HepG2 (cell line): ENCODE results near the gene ARL8A. TPM values are rescaled to one million over a fixed set of nuclear protein-coding genes. Genes with fewer than 3 reads are reported as not detected.

Experiments
- ATAC-seq: fragments of 200-7000 bp; cut with Tn5 transposase; 3 replicates; pipeline ENCODE4 v1.9.1; 2020; ENCODE audit warnings: mild to moderate bottlenecking, moderate library complexity
- BruUV-seq: library from RNA; stranded (reverse); fragments of 400-500 nt; replicated peaks from 2 replicates; lab custom pipeline; 2021; lab: Mats Ljungman, UMichigan
- CTCF ChIA-PET: fragments of 300-600 bp; formaldehyde crosslinking; extraction: SDS; loops from one replicate; lab custom pipeline; 2021; ENCODE audit warnings: low total read pairs, inconsistent platforms, low intra/inter-chr PET ratio; lab: Yijun Ruan, JAX
- POLR2A ChIA-PET: fragments of 350-600 bp; sonication (Branson Sonifier 250); formaldehyde crosslinking; loops from one replicate; lab custom pipeline; 2020; ENCODE audit warnings: antibody characterized with exemption, inconsistent platforms; lab: Yijun Ruan, JAX
- DNase-seq: peaks from one replicate; pipeline ENCODE4 v3.0.0-alpha.2; 2015; ENCODE audit warnings: low spot score
- FAIRE-seq: peaks from 3 replicates; lab custom pipeline; 2011; peaks lifted over from hg19 to GRCh38; lab: Jason Lieb, UNC
- H2AFZ ChIP-seq: one replicate; pipeline ENCODE4 v1.6.1; 2011; ENCODE audit warnings: low read length, inconsistent platforms
- H3K27ac ChIP-seq: fragments of 300-600 bp; 3 replicates; pipeline ENCODE4 v1.8.0; 2011; ENCODE audit warnings: mixed run types, mild to moderate bottlenecking, mixed read lengths, low read length, inconsistent platforms; ENCODE audit not compliant: insufficient read depth; ENCODE audit errors: extremely low read length
- H3K27me3 ChIP-seq, 2 experiments: fragments of 200-600 bp in 1 of 2; 2 replicates in 1 of 2; 3 replicates in 1 of 2; pipeline versions ENCODE4 v1.6.0 to v1.8.0; 2011; ENCODE audit warnings: low read length in 2 of 2, mild to moderate bottlenecking in 2 of 2, moderate library complexity in 2 of 2, inconsistent platforms in 1 of 2; ENCODE audit not compliant: insufficient read depth in 2 of 2, control insufficient read depth in 1 of 2
- H3K36me3 ChIP-seq, 2 experiments: fragments of 200-600 bp in 1 of 2; replicated peaks in 1 of 2; 2 replicates in 1 of 2; 3 replicates in 1 of 2; pipeline versions ENCODE4 v1.5.1 to v1.8.0; 2011; ENCODE audit warnings: low read length in 2 of 2, inconsistent platforms in 1 of 2; ENCODE audit not compliant: insufficient read depth in 2 of 2, control insufficient read depth in 1 of 2
- H3K4me1 ChIP-seq: 2 replicates; pipeline ENCODE4 v1.5.1; 2012; ENCODE audit warnings: low read length, inconsistent platforms; ENCODE audit not compliant: insufficient read depth
- H3K4me2 ChIP-seq: 2 replicates; pipeline ENCODE4 v1.6.0; 2011; ENCODE audit warnings: low read depth, low read length, inconsistent platforms
- H3K4me3 ChIP-seq, 3 experiments: fragments of 200-600 bp in 1 of 3; sonication (generic), shearing (Covaris generic) in 1 of 3; replicated peaks in 1 of 3; 2 replicates each; pipeline ENCODE4 v1.5.1; 2011 to 2016; ENCODE audit warnings: low read length in 3 of 3, inconsistent platforms in 2 of 3, low read depth in 2 of 3, mild to moderate bottlenecking in 2 of 3, control low read depth in 1 of 3, mixed read lengths in 1 of 3; ENCODE audit not compliant: insufficient read depth in 1 of 3
- H3K79me2 ChIP-seq: one replicate; pipeline ENCODE4 v1.6.1; 2011; ENCODE audit warnings: low read length, inconsistent platforms; ENCODE audit not compliant: insufficient read depth
- H3K9ac ChIP-seq: 2 replicates; pipeline ENCODE4 v1.6.0; 2011; ENCODE audit warnings: mild to moderate bottlenecking, low read depth, low read length, inconsistent platforms; ENCODE audit not compliant: insufficient read depth
- H3K9me3 ChIP-seq: 2 replicates; pipeline ENCODE4 v1.5.1; 2012; ENCODE audit warnings: mild to moderate bottlenecking, low read length
- H4K20me1 ChIP-seq: 2 replicates; pipeline ENCODE4 v1.6.0; 2011; ENCODE audit warnings: inconsistent platforms, mild to moderate bottlenecking, low read length, moderate library complexity; ENCODE audit not compliant: insufficient read depth
- AKAP8 ChIP-seq: sonication (generic); formaldehyde crosslinking; IDR thresholded peaks from 2 replicates; pipeline ENCODE4 v1.5.1; 2020; ENCODE audit warnings: mild to moderate bottlenecking, missing genetic modification reagents
- EED ChIP-seq: sonication (generic); formaldehyde crosslinking; IDR thresholded peaks from 2 replicates; pipeline ENCODE4 v1.5.0; 2020; ENCODE audit warnings: mild to moderate bottlenecking, missing genetic modification reagents
- GZF1 ChIP-seq: sonication (generic); formaldehyde crosslinking; IDR thresholded peaks from 2 replicates; pipeline ENCODE4 v1.5.1; 2020; ENCODE audit warnings: mild to moderate bottlenecking, missing genetic modification reagents
- NFKB2 ChIP-seq: sonication (generic); formaldehyde crosslinking; IDR thresholded peaks from 2 replicates; pipeline ENCODE4 v1.4.0; 2020; ENCODE audit warnings: missing genetic modification reagents, borderline replicate concordance
- NFYC ChIP-seq: IDR thresholded peaks from 2 replicates; pipeline ENCODE4 v1.6.1; 2016; ENCODE audit warnings: missing genetic modification reagents, missing compliant biosample characterization
- TCF12 ChIP-seq, 2 experiments: fragments of 450-650 bp in 1 of 2; sonication (generic) in 1 of 2; formaldehyde crosslinking in 1 of 2; IDR thresholded peaks; 2 replicates each; pipeline versions ENCODE4 v1.6.1 to v1.8.0; 2017 to 2022; ENCODE audit warnings: antibody characterized with exemption in 1 of 2, mild to moderate bottlenecking in 1 of 2, missing genetic modification reagents in 1 of 2, moderate library complexity in 1 of 2
- ZFP82 ChIP-seq: sonication (generic); formaldehyde crosslinking; IDR thresholded peaks from 2 replicates; pipeline ENCODE4 v1.5.1; 2020; ENCODE audit warnings: mild to moderate bottlenecking, missing genetic modification reagents, borderline replicate concordance
- ZFX ChIP-seq: sonication (generic); formaldehyde crosslinking; IDR thresholded peaks from 2 replicates; pipeline ENCODE4 v1.4.0; 2020; ENCODE audit warnings: mild to moderate bottlenecking, low read depth, missing genetic modification reagents, moderate library complexity
- ZNF205 ChIP-seq: IDR thresholded peaks from 2 replicates; pipeline ENCODE4 v1.6.1; 2018; ENCODE audit warnings: missing biosample characterization, missing genetic modification reagents
- ZNF276 ChIP-seq: sonication (generic); formaldehyde crosslinking; IDR thresholded peaks from 2 replicates; pipeline ENCODE4 v1.4.0; 2020; ENCODE audit warnings: mild to moderate bottlenecking, low read depth, missing genetic modification reagents
- ZNF580 ChIP-seq: IDR thresholded peaks from 2 replicates; pipeline ENCODE4 v1.6.1; 2016; ENCODE audit warnings: low read depth, borderline replicate concordance
- WGBS: methylation state at CpG from one replicate; pipeline ENCODE4 v1.1.6; 2017; ENCODE audit warnings: low lambda C conversion rate; 5-methylcytosine and 5-hydroxymethylcytosine counted together
- in situ Hi-C: cut with HindIII; loops from 2 replicates; pipeline ENCODE4 v1.10.0; 2017; ENCODE audit warnings: low pct_unique_long_range_greater_than_20kb; ENCODE audit not compliant: extremely low pct_ligation_motif_present
- intact Hi-C: fragments of 100-400 bp; cut with micrococcal nuclease; formaldehyde crosslinking; loops from one replicate; pipeline ENCODE4 v1.10.0; 2022; ENCODE audit not compliant: unreplicated experiment
- polyA plus RNA-seq, 8 experiments: library from polyadenylated mRNA; depleted of rRNA in 3 of 8; stranded (reverse) in 7 of 8; unstranded in 1 of 8; fragments of >200 nt; fragmentation: Illumina TruSeq in 4 of 8; extraction: Trizol in 4 of 8; gene quantifications; 2 replicates each; pipeline versions ENCODE4 v1.2.1 to v1.2.3, GENCODE V29; 2011 to 2016; ENCODE audit warnings: low read depth in 4 of 8, missing spikeins in 1 of 8, mixed read lengths in 1 of 8; ENCODE audit not compliant: insufficient read depth in 1 of 8
- total RNA-seq, 5 experiments: library from RNA; depleted of rRNA; stranded (reverse); fragments of >200 nt; fragmentation: Illumina TruSeq; extraction: Trizol; gene quantifications; 2 replicates each; pipeline ENCODE4 v1.2.3, GENCODE V29; 2016; ENCODE audit warnings: low read depth in 1 of 5
- TF ChIP-seq, protein P1 (sequence below): sonication (generic); formaldehyde crosslinking; IDR thresholded peaks from 2 replicates; pipeline ENCODE4 v1.4.0; 2020; ENCODE audit warnings: missing genetic modification reagents
- TF ChIP-seq, protein P2 (sequence below): sonication (generic); formaldehyde crosslinking; IDR thresholded peaks from 2 replicates; pipeline ENCODE4 v1.4.0; 2020; ENCODE audit warnings: missing genetic modification reagents, borderline replicate concordance

Gene ARL8A
- total and polyA plus RNA-seq, 2 of the 13 experiments (the other 11 are each of a cell fraction or from before 2014, with no cell fraction given), result 2.7 to 23.4 TPM

GRCh38 chr1:202121006-202121405, 23.5 kb downstream of the ARL8A start:
- TF ChIP-seq ZNF580 (CRISPR knock-in tag) (no peak), ZFP82 (CRISPR knock-in tag) (no peak), NFKB2 (CRISPR knock-in tag) (no peak), ZNF276 (CRISPR knock-in tag) (no peak), EED (CRISPR knock-in tag) (no peak), ZFX (CRISPR knock-in tag) (no peak), NFYC (CRISPR knock-in tag) (no peak), GZF1 (CRISPR knock-in tag) (no peak), TCF12 (IDR thresholded peaks at IDR 0.05) (no peak), TCF12 (CRISPR knock-in tag; IDR thresholded peaks at IDR 0.05) (no peak), ZNF205 (no peak), AKAP8 (CRISPR knock-in tag) (no peak)
- TF ChIP-seq, protein P1, sequence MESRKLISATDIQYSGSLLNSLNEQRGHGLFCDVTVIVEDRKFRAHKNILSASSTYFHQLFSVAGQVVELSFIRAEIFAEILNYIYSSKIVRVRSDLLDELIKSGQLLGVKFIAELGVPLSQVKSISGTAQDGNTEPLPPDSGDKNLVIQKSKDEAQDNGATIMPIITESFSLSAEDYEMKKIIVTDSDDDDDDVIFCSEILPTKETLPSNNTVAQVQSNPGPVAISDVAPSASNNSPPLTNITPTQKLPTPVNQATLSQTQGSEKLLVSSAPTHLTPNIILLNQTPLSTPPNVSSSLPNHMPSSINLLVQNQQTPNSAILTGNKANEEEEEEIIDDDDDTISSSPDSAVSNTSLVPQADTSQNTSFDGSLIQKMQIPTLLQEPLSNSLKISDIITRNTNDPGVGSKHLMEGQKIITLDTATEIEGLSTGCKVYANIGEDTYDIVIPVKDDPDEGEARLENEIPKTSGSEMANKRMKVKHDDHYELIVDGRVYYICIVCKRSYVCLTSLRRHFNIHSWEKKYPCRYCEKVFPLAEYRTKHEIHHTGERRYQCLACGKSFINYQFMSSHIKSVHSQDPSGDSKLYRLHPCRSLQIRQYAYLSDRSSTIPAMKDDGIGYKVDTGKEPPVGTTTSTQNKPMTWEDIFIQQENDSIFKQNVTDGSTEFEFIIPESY (CRISPR knock-in tag), result no peak
- TF ChIP-seq, protein P2, sequence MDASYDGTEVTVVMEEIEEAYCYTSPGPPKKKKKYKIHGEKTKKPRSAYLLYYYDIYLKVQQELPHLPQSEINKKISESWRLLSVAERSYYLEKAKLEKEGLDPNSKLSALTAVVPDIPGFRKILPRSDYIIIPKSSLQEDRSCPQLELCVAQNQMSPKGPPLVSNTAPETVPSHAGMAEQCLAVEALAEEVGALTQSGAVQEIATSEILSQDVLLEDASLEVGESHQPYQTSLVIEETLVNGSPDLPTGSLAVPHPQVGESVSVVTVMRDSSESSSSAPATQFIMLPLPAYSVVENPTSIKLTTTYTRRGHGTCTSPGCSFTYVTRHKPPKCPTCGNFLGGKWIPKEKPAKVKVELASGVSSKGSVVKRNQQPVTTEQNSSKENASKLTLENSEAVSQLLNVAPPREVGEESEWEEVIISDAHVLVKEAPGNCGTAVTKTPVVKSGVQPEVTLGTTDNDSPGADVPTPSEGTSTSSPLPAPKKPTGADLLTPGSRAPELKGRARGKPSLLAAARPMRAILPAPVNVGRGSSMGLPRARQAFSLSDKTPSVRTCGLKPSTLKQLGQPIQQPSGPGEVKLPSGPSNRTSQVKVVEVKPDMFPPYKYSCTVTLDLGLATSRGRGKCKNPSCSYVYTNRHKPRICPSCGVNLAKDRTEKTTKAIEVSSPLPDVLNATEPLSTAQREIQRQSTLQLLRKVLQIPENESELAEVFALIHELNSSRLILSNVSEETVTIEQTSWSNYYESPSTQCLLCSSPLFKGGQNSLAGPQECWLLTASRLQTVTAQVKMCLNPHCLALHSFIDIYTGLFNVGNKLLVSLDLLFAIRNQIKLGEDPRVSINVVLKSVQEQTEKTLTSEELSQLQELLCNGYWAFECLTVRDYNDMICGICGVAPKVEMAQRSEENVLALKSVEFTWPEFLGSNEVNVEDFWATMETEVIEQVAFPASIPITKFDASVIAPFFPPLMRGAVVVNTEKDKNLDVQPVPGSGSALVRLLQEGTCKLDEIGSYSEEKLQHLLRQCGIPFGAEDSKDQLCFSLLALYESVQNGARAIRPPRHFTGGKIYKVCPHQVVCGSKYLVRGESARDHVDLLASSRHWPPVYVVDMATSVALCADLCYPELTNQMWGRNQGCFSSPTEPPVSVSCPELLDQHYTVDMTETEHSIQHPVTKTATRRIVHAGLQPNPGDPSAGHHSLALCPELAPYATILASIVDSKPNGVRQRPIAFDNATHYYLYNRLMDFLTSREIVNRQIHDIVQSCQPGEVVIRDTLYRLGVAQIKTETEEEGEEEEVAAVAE (CRISPR knock-in tag), result no peak
- Histone ChIP-seq H2AFZ (no peak overlapping the region), H3K27me3 (peaks cover 4 to 34% of the 10 kb centered on the region in 2 experiments; a peak in 4 of 5 replicates), H3K9ac (no peak overlapping the region), H3K4me3 (no peak overlapping the region), H3K36me3 (no peaks in the 10 kb centered on the region), H3K9me3 (no peaks in the 10 kb centered on the region), H4K20me1 (no peaks in the 10 kb centered on the region), H3K4me2 (no peak overlapping the region), H3K27ac (no peak overlapping the region), H3K4me1 (peaks cover 19% of the 10 kb centered on the region), H3K79me2 (no peaks in the 10 kb centered on the region)
- CTCF ChIA-PET, result interaction anchor here (2.0 kb wide), 1 partner anchor 121 kb away, joined by 9 read pairs; no protein-coding TSS in a partner anchor
- DNase-seq (no peak), ATAC-seq (no peak), FAIRE-seq (no peak)
- WGBS, result 13% methylated on average over 7 of the region's 7 CpGs
- BruUV-seq, result no TSS peak
- in situ Hi-C loops (no loop called here), intact Hi-C loops (no loop called here)
- POLR2A ChIA-PET, result interaction anchor here (1.2 kb wide), 1 partner anchor 111 kb away, joined by 3 read pairs; the partner anchor contains the start of gene ELF3
